ENCODE measurements around the gene CACNB4. TPM values are rescaled to one million over a fixed set of nuclear protein-coding genes. Genes with fewer than 3 reads are reported as not detected.
"Not testable (repeated sequence)": the region's sequence is repeated elsewhere in the genome, so short reads cannot be mapped to it uniquely, and the experiment has no call there.

Gene CACNB4
- total RNA-seq, 1 donor from 2014 or later = 17.3 TPM

DNA sequence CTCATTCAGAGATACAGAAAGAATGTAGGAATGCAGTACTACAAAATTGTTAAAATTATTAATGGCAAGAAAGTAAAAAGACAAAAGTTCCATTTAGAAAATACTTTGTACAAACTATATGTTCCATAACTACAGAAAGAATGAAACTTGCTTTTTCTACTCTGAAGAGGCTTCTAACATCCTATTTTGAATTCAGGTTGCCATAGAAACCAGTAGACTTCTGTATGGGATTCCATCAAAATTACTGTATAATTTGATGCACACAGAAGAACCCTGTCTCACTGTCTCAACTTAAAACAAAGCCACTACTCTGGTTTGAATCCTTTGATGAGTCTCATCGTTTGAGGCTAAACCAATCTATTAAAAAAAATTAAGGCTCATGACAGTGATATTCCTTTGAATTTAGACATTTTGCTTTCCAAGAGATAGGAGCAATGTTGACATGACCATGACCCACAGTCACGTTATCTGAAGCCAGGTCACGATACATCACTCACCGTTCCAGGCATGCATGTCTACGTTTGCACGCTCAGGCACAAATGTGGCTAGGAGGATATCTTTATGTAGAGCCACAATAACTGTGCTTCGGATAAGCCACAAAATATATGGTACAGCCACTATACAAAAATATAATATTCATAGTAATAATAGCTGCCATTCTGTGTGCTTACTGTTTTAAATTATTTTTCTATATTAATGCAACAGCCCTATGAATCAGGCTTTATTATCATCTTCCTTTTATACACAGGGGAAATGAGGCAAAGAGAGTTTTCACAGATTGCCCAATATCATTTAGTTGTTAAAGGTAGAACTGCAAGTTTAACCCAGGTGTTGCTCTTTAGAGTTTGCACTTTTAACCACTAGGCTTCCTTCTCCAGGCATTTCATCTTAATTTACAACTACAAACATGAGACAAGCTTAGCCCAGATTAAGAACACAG lies 82.4 kb downstream of the CACNB4 start:
- TF ChIP-seq CTCF (IDR thresholded peaks at IDR 0.05) = no peak
- no peaks in the 10 kb centered on the region for H3K4me1 ChIP-seq
- no peak overlapping the region for H3K4me3 ChIP-seq
- no peaks in the 10 kb centered on the region for H3K9me3 ChIP-seq
- no peaks in the 10 kb centered on the region for H3K27me3 ChIP-seq (ENCODE audit: low read depth)
- no peak for DNase-seq
- H3K36me3 ChIP-seq = no peaks in the 10 kb centered on the region
- no peak for ATAC-seq
- intact Hi-C loops (cut with DNase I) = no loop called here
- no peak overlapping the region for H3K27ac ChIP-seq

DNA sequence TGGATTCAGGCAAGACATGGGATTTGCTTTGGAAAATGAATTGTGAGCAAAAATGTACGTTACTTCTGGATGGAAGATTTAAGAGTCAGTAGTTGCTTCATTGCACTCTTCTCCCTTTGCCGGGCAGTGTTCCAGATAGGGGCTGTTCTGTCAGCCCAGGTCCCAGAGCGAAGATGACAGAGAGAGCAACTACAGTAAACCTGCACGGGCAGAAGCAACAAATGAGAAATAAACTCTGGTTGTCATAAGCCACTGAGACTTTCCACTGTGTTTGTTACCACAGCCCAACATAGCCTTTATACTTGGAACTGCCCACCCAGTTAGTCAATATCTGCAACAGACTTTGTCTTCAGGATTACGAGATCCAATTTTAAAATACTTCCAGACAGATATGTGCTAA lies 83.3 kb downstream of the CACNB4 start:
- ATAC-seq (no peak), DNase-seq (no peak)
- no peaks in the 10 kb centered on the region for H3K4me1 ChIP-seq
- no peaks in the 10 kb centered on the region for H3K27me3 ChIP-seq (ENCODE audit: low read depth)
- TF ChIP-seq CTCF (IDR thresholded peaks at IDR 0.05) = no peak
- H3K27ac ChIP-seq = no peak overlapping the region
- H3K4me3 ChIP-seq = no peak overlapping the region
- H3K36me3 ChIP-seq = no peaks in the 10 kb centered on the region
- intact Hi-C loops (cut with DNase I) = no loop called here
- no peaks in the 10 kb centered on the region for H3K9me3 ChIP-seq

DNA sequence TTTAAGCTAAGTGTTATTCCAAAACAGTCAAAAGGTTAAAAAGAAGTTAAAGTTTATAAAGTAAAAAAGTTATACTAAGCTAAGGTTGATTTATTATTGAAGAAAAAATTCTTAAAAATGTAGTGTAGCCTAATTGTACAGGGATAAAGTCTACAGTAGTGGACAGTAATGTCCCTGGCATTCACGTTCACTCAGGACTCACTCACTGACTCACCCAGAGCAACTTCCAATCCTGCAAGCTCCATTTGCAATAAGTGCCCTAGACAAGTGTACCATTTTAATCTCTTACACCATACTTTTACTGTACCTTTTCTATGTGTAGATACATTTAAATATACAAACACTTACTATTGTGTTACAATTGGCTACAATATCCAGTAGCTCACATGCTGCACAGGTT lies 86.1 kb downstream of the CACNB4 start:
- no peaks in the 10 kb centered on the region for H3K4me1 ChIP-seq
- H3K9me3 ChIP-seq = no peaks in the 10 kb centered on the region
- ATAC-seq (no peak), DNase-seq (no peak)
- TF ChIP-seq CTCF (IDR thresholded peaks at IDR 0.05) = no peak
- H3K27ac ChIP-seq = no peak overlapping the region
- no peaks in the 10 kb centered on the region for H3K27me3 ChIP-seq (ENCODE audit: low read depth)
- intact Hi-C loops (cut with DNase I) = no loop called here
- H3K4me3 ChIP-seq = no peak overlapping the region
- no peaks in the 10 kb centered on the region for H3K36me3 ChIP-seq

DNA sequence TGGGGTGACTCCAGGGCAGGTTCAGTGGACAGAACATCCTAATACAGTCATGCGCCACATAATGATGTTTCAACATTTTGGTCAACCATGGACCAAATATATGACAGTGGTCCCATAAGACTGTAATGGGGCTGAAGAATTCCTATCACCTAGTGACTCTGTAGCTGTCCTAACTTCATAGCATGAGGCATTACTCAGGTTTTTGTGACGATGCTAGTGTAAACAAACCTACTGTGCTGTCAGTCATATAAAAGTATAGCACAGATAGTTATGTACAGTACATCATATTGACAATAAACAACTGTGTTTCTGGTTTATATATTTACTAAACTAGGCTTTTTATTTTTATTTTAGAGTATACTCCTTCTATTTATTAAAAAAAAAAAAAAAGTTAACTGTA lies 87.1 kb downstream of the CACNB4 start:
- TF ChIP-seq CTCF (IDR thresholded peaks at IDR 0.05) = no peak
- Histone ChIP-seq H3K27ac (no peak overlapping the region), H3K4me1 (no peaks in the 10 kb centered on the region), H3K36me3 (no peaks in the 10 kb centered on the region), H3K4me3 (no peak overlapping the region), H3K9me3 (no peaks in the 10 kb centered on the region), H3K27me3 (ENCODE audit: low read depth) (no peaks in the 10 kb centered on the region)
- DNase-seq = no peak
- intact Hi-C loops (cut with DNase I) = no loop called here
- ATAC-seq = no peak

GRCh38 chr2:152005607-152006006 lies 93.2 kb downstream of the CACNB4 start:
- Histone ChIP-seq H3K27me3 (ENCODE audit: low read depth) (no peaks in the 10 kb centered on the region), H3K4me3 (no peak overlapping the region), H3K4me1 (peaks cover 7% of the 10 kb centered on the region), H3K9me3 (no peaks in the 10 kb centered on the region), H3K27ac (no peak overlapping the region), H3K36me3 (no peaks in the 10 kb centered on the region)
- ATAC-seq = no peak
- no peak for TF ChIP-seq CTCF (IDR thresholded peaks at IDR 0.05)
- DNase-seq = no peak
- intact Hi-C loops (cut with DNase I) = no loop called here

- H3K4me3 ChIP-seq; H3K4me1 ChIP-seq; ATAC-seq; DNase-seq; intact Hi-C loops (cut with DNase I); H3K27me3 ChIP-seq (ENCODE audit: low read depth); H3K27ac ChIP-seq; H3K9me3 ChIP-seq; H3K36me3 ChIP-seq: not testable (repeated sequence)
Measured at GRCh38 chr2:152003283-152003682, 95.6 kb downstream of the CACNB4 start.
